GM21528 (cell line): Measurements from ENCODE around the gene GIMAP5.

Experiments used
- ATAC-seq: cut with Tn5 transposase; IDR thresholded peaks from one replicate; pipeline ENCODE4 v1.9.1; 2021; ENCODE audit warnings: mild to moderate bottlenecking, moderate library complexity; ENCODE audit not compliant: unreplicated experiment, low FRiP score

The GIMAP5 gene

GRCh38 chr7:150737265-150738055 is at the start of gene GIMAP5:
Gene GIMAP5, plus strand, starts transcription at chr7:150737418. Its CDS starts 3,467 bp downstream, at chr7:150740885.
- ATAC-seq: peak; percentile 72

GRCh38 chr7:150688630-150689029 is 48.6 kb upstream of the GIMAP5 start:
- ATAC-seq: no peak

GRCh38 chr7:150695654-150696053 is 41.6 kb upstream of the GIMAP5 start:
- ATAC-seq: no peak

GRCh38 chr7:150703209-150703608 is 34.0 kb upstream of the GIMAP5 start:
- no peak for ATAC-seq

DNA sequence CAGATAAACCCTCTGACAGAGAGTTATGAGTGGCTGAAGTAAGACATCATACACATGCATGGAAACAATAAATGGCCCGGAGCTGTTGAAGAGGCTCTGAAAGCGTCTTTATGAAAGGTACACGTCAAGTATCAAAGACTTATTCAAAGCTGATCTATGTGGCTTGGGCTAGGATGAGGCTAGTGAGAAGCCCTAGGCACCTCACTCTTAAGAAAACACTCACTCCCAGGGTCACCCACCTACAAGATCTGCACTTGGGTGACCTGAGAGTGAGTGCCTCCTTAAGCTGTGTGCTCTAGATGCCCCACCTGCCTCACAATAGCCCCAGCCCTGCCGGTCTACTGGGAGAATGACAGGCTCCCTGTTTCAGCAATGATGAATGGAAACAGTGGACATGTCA is 21.9 kb upstream of the GIMAP5 start:
- no peak for ATAC-seq

DNA sequence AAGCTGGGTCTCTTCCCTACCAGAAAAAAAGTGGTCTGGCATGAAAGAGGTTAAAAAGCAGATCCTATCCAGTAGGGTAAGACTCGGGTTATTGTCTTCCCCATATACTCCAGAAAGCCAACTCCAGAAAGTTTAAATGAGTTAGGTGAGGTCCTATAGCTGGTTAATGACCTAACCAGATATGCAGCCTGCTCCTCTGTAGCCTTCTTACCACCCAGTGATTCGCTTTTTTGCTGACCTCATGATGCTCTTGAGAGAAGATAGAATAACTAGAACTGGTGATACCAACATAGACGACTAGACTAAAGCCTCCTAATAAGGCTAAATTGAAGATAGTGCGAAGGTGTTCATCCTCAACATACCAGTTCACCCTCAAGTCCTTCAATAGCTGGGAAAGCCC is 21.5 kb upstream of the GIMAP5 start:
- peak; percentile 11 for ATAC-seq

- peak; percentile 64 for ATAC-seq
Observed at GRCh38 chr7:150716368-150716767, 20.9 kb upstream of the GIMAP5 start, which contains the start of gene GIMAP1. Gene GIMAP1, plus strand, starts transcription at chr7:150716613. Its CDS starts 2,435 bp downstream, at chr7:150719048.

DNA sequence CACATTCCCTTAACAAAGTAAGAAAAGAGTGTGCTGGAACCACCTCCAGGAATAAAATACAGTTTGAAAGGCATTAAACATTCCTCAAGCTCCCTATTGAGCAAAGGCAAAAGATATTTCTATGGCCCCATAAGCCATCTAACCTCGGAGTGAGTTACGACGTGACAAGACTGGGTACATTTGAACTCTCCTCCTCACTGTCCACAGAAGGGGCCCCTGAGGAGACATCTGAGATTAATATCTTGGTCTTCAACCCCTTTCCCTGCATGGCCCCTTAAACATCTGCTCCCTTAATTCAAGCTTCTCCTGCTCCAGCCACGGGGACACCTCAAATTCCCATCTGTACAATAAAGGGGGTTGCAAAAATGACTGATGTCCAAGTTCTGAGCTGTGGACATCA is 20.3 kb upstream of the GIMAP5 start:
- ATAC-seq: no peak

- no peak for ATAC-seq
Observed at GRCh38 chr7:150717814-150718420, 19.3 kb upstream of the GIMAP5 start.

DNA sequence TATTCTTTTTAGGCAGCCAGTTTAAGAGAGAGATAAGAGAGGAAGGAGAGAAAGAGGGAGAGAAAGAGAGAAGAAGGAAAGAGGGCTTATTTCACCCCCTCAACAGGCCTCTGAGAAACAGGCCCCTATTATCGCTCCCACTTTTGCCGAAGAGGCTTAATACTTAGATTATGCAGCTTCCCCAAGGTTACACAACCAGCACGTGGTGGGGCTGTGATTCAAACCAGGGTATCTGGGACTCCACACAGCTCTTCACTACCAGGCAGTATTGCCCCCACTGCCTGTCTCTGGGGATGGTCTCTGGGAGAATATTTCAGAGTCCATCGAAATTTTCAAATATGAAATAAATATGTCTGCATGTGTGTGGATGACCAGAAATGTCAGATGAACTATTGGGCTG is 17.8 kb upstream of the GIMAP5 start:
- ATAC-seq: no peak

GRCh38 chr7:150719960-150720891 is 17.0 kb upstream of the GIMAP5 start:
- no peak for ATAC-seq

GRCh38 chr7:150721970-150722373 is 15.2 kb upstream of the GIMAP5 start:
- no peak for ATAC-seq

GRCh38 chr7:150722431-150722931 is 14.7 kb upstream of the GIMAP5 start:
- no peak for ATAC-seq

GRCh38 chr7:150723467-150723866 is 13.8 kb upstream of the GIMAP5 start:
- no peak for ATAC-seq

DNA sequence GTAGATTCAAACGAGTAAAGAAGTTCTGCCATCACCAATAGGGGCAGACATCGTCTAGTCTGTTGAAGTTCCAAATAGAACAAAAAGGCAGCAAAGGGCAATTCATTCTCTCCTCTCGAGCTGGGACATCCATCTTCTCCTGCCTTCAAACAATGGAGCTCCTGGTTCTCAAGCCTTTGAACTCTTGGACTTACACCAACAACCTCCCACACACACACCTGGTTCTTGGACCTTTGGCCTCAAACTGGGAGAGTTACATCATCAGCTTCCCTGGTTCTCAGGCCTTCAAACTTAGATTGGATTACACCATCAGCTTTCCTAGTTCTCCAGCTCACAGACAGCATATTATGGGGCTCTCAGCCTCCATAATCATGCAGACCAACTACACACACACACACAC is 9.8 kb upstream of the GIMAP5 start:
- no peak for ATAC-seq

DNA sequence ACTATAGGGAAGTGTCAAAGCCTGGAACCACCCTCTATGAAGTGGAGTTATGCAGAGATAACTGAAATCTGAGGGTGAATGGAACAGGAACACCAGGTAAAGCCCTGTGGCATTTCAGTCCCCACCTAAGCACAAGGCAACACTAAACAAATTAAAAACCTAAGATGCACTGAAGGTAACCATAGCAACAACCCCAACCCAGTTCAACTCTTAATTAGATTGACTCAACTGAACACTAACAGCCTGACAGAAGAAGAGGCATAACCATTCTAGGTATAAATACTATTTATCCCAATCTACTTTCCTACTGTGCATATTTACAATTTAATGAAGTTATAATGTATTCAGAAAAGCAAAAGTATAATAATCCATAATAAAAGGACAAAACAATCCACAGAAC is 9.2 kb upstream of the GIMAP5 start:
- no peak for ATAC-seq

- ATAC-seq: no peak
Observed at GRCh38 chr7:150728609-150729008, 8.6 kb upstream of the GIMAP5 start.

- no peak for ATAC-seq
Observed at GRCh38 chr7:150731916-150732315, 5.3 kb upstream of the GIMAP5 start.

DNA sequence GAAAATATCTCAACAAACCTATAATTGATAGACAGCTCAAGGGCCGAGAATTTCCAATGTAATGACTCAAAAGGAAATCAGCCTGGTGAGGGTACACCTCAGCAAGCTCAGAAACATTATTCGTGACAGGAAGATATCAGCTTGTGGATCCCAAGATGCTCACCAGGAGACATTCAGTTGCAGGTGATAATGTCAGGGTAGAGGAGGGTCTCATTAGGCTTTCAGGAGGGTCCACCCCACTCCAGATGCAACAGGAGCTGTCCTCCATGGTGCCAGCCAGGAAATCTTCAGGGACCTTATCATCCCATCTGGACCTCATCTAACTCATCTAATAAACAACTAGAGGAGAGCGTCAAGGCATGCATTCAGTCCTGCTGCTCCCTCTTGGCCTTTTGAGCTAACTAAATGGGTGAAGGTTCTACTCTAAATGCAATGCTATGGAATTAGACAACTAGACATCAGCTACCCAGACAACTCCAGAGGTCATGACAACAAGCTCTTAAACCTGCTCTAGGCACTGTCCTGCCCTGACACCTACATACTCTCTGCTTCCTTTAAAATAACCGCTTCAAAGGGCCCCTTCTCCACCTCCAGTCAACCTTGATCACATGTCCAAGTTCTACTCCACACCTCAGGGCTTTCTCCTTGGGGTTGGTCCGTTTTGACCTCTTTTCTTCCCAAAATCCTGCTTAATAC is 4.3 kb upstream of the GIMAP5 start:
- ATAC-seq: no peak

- ATAC-seq: no peak
Observed at GRCh38 chr7:150733482-150734095, 3.6 kb upstream of the GIMAP5 start.
